Upper lobe of left lung (tissue), 6 donors: Measurements from ENCODE around the gene UBN1. TPM values are rescaled to one million over a fixed set of nuclear protein-coding genes. Genes with fewer than 3 reads are reported as not detected.

Experiments used
- ATAC-seq, 2 donors: fragments of 200-7000 bp; cut with Tn5 transposase; one replicate each; pipeline ENCODE4 v1.9.1; 2022; ENCODE audit warnings: mild to moderate bottlenecking in 2 of 2, moderate library complexity in 2 of 2; ENCODE audit not compliant: low FRiP score in 2 of 2
- DNase-seq, 2 donors: peaks; one replicate each; pipeline ENCODE4 v3.0.0-alpha.2; 2019 to 2020
- H3K27ac ChIP-seq, 4 donors: fragments of 200-600 bp; sonication (generic); one replicate each; pipeline ENCODE4 v1.5.1; 2016 to 2019
- H3K27me3 ChIP-seq, 4 donors: fragments of 200-600 bp; sonication (generic); one replicate each; pipeline ENCODE4 v1.5.1; 2017 to 2019
- H3K36me3 ChIP-seq, 4 donors: fragments of 200-600 bp; sonication (generic); one replicate each; pipeline ENCODE4 v1.5.1; 2016 to 2019
- H3K4me1 ChIP-seq, 4 donors: fragments of 200-600 bp; sonication (generic); one replicate each; pipeline ENCODE4 v1.5.1; 2018 to 2019
- H3K4me3 ChIP-seq, 4 donors: fragments of 200-600 bp; sonication (generic); one replicate each; pipeline ENCODE4 v1.5.1; 2017 to 2019; ENCODE audit warnings: mild to moderate bottlenecking in 2 of 4, moderate library complexity in 1 of 4
- H3K9me3 ChIP-seq, 4 donors: fragments of 200-600 bp; sonication (generic); one replicate each; pipeline ENCODE4 v1.5.1; 2018 to 2019
- EP300 ChIP-seq, 4 donors: sonication (generic); formaldehyde crosslinking; IDR thresholded peaks; one replicate each; pipeline ENCODE4 v1.5.1; 2017; ENCODE audit warnings: antibody characterized with exemption in 4 of 4, control low read depth in 2 of 4
- POLR2A ChIP-seq, 4 donors: fragments of 450-650 bp; IDR thresholded peaks; one replicate each; pipeline ENCODE4 v1.5.1; 2016 to 2017; ENCODE audit warnings: antibody characterized with exemption in 4 of 4, mild to moderate bottlenecking in 2 of 4
- POLR2AphosphoS5 ChIP-seq, 2 donors: sonication (generic); formaldehyde crosslinking; IDR thresholded peaks; one replicate each; pipeline ENCODE4 v1.5.1; 2017; ENCODE audit warnings: antibody characterized with exemption in 2 of 2
- WGBS, 2 donors: methylation state at CpG; one replicate each; pipeline ENCODE4 v1.1.5; 2017 to 2018; 5-methylcytosine and 5-hydroxymethylcytosine counted together
- total RNA-seq, 6 donors: library from RNA; depleted of rRNA in 4 of 6; stranded (reverse); fragments of >200 nt in 4 of 6; gene quantifications; one replicate each; pipeline versions ENCODE4 v1.1.0 to v1.2.1, GENCODE V29; 2016 to 2021
- TF ChIP-seq, protein P1 (sequence below), 6 experiments: fragments of 450-650 bp in 4 of 6; fragments of 200-600 bp in 2 of 6; sonication (generic) in 2 of 6; IDR thresholded peaks; one replicate each; pipeline ENCODE4 v1.5.1; 2016 to 2019; ENCODE audit warnings: antibody characterized with exemption in 6 of 6
- donor health status: DM: no; HTN: no; CAD: no; lungs with moderate emphysema.
- donor health status: DM: no; HTN: yes; CAD: no; lungs with severe emphysema.

The UBN1 gene
- total RNA-seq, 6 donors from 2014 or later = 35.7 to 49.2 (median 38.8) TPM

DNA sequence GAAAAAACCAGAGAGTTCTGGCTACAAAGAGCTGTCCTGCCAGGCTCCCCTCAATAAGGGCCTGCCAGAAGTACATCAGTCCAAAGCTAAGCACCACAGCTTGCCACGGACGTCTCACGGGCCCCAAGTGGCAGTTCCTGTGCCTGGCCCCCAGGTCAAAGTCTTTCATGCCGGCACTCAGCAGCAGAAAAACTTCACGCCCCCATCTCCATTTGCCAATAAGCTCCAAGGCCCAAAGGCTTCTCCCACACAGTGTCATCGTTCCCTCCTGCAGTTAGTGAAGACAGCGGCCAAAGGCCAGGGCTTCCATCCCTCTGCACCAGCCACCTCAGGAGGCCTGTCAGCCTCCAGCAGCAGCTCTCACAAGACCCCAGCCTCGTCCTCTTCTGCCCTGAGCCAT, 27.4 kb downstream of the UBN1 start:
- H3K27me3 ChIP-seq = no peaks in the 10 kb centered on the region
- ATAC-seq (no peak), DNase-seq (no peak)
- no peak overlapping the region for H3K27ac ChIP-seq
- 91 to 95% methylated on average over 5 to 8 of the region's 8 CpGs for WGBS, 2 donors
- no peak overlapping the region for H3K4me3 ChIP-seq
- peaks cover 45 to 100% (median 93%) of the 10 kb centered on the region in 4 donors for H3K36me3 ChIP-seq
- peaks cover 0 to 10% (median 5%) of the 10 kb centered on the region in 4 donors for H3K4me1 ChIP-seq
- no peaks in the 10 kb centered on the region for H3K9me3 ChIP-seq
- no peak for TF ChIP-seq EP300 (IDR thresholded peaks at IDR 0.05)

DNA sequence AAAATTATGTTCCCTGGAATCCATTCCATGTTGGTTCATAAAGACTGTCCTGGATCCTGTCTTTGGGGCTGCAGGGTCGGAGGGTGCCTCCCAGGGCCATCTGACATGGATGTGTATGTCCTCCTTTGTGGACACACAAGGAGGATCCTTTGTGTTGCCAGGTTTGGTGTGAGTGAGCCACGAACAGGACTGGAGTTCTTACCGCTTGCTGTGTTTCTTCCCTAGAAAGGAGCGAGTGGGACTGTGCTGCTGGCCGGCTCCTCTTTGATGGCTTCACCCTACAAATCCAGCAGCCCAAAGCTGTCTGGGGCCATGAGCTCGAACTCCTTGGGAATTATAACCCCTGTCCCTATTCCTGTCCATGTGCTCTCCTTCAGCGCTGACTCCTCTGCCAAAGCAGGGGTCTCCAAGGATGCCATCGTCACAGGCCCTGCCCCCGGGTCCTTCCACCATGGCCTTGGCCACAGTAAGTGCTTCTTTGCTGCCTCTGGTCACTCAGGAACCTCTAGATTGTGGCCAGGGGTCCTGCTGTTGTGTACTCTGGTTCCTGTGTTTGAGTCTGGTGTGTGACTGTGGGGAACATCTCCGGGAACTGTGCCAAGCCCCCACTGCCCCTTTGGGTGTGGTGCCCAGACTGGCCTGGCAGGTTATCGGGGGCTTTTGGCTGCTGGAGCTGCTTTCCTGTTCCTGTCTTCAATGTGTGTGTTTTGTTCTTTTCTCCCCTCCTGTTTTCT, 29.5 kb downstream of the UBN1 start:
- Histone ChIP-seq H3K27ac (no peak overlapping the region), H3K4me1 (peaks cover 0 to 2% (median under 1%) of the 10 kb centered on the region in 4 donors), H3K27me3 (no peaks in the 10 kb centered on the region), H3K9me3 (no peaks in the 10 kb centered on the region), H3K36me3 (peaks cover 60 to 100% (median 95%) of the 10 kb centered on the region in 4 donors), H3K4me3 (no peak overlapping the region)
- TF ChIP-seq POLR2A (IDR thresholded peaks at IDR 0.05) (no peak), EP300 (IDR thresholded peaks at IDR 0.05) (no peak), POLR2AphosphoS5 (IDR thresholded peaks at IDR 0.05) (no peak)
- TF ChIP-seq, protein P1, sequence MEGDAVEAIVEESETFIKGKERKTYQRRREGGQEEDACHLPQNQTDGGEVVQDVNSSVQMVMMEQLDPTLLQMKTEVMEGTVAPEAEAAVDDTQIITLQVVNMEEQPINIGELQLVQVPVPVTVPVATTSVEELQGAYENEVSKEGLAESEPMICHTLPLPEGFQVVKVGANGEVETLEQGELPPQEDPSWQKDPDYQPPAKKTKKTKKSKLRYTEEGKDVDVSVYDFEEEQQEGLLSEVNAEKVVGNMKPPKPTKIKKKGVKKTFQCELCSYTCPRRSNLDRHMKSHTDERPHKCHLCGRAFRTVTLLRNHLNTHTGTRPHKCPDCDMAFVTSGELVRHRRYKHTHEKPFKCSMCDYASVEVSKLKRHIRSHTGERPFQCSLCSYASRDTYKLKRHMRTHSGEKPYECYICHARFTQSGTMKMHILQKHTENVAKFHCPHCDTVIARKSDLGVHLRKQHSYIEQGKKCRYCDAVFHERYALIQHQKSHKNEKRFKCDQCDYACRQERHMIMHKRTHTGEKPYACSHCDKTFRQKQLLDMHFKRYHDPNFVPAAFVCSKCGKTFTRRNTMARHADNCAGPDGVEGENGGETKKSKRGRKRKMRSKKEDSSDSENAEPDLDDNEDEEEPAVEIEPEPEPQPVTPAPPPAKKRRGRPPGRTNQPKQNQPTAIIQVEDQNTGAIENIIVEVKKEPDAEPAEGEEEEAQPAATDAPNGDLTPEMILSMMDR (IDR thresholded peaks at IDR 0.05) = no peak
- WGBS, 2 donors = 83 to 84% methylated on average over 6 to 11 of the region's 11 CpGs
- DNase-seq = no peak
- ATAC-seq = no peak

DNA sequence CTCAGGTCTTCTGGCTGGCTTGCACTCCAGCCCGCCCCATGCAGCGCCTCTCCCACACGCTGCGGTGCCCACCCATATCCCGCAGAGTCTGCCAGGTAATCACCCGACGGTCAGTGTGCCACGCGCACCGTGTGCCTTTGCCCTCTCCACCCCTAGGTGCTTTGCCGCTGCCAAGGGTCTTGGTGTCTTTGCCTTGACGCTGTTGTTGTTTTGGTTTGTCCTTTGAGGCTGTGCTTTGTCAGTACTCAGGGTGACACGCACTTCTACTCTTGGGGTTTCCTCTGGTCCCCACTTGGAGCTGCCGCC, 30.1 kb downstream of the UBN1 start:
- H3K27me3 ChIP-seq = no peaks in the 10 kb centered on the region
- no peaks in the 10 kb centered on the region for H3K9me3 ChIP-seq
- peaks cover 62 to 100% (median 93%) of the 10 kb centered on the region in 4 donors for H3K36me3 ChIP-seq
- no peak overlapping the region for H3K27ac ChIP-seq
- peaks cover 0 to 7% (median 3%) of the 10 kb centered on the region in 4 donors for H3K4me1 ChIP-seq
- WGBS, 2 donors = 95 to 96% methylated on average over 14 of the region's 14 CpGs
- TF ChIP-seq, protein P1 (IDR thresholded peaks at IDR 0.05) = no peak
- ATAC-seq (no peak), DNase-seq (no peak)
- H3K4me3 ChIP-seq = no peak overlapping the region

DNA sequence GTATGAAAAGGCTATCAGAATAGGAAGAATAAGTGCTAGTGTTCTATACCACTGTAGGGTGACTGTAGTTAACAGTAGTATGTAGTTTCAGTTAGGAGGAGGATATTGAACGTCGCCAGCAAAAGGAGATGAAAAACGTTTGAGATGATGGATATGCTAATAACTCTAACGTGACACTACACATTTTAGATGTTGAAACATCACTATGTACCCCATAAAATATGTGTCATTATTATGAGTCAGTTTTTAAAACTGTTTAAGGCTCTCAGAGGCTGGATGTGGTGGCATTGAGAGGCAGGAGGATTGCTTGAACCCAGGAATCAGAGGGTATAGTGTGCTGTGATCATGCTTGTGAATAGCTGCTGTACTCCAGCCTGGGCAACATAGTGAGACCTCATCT, 31.8 kb downstream of the UBN1 start:
- 72 to 80% methylated on average over 4 of the region's 4 CpGs for WGBS, 2 donors
- no peak for ATAC-seq

DNA sequence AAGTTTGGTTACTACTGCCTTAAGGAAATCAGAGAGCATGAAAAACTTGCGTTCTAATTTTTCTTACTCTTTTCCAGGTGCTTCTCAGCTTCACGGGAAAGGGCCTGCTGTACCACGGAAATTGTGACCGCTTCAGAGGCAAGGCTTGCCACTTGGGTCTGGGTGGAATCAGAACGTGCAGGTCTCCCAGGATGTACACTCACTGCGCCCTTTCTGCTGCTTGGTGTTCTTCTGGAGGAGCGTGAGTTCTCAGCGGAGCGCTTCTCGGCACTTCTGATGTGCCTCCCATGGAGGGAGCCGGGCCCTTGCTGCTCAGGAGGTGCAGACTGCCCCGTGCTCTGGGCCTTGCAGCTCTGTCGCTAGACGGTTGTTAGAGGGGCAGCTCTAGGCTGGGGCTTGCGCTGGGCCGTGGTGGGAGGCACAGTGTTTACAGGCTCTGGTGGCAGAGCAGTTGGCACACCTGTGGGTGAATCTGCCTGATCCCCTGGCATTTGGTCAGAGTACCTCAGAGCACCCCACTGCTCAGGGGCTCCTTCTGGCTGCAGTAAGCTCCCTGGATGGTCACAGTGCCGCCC, 32.8 kb downstream of the UBN1 start:
- DNase-seq = peak in 1 of 2 donors; percentile 63
- Histone ChIP-seq H3K4me3 (no peak overlapping the region), H3K27ac (peak overlapping the region in 1 of 4 donors; percentile 11), H3K4me1 (peaks cover 0 to 11% (median 4%) of the 10 kb centered on the region in 4 donors), H3K9me3 (no peaks in the 10 kb centered on the region), H3K36me3 (peaks cover 67 to 100% (median 91%) of the 10 kb centered on the region in 4 donors), H3K27me3 (no peaks in the 10 kb centered on the region)
- TF ChIP-seq, protein P1 (IDR thresholded peaks at IDR 0.05) = no peak
- no peak for TF ChIP-seq POLR2AphosphoS5 (IDR thresholded peaks at IDR 0.05)
- no peak for TF ChIP-seq POLR2A (IDR thresholded peaks at IDR 0.05)
- no peak for TF ChIP-seq EP300 (IDR thresholded peaks at IDR 0.05)
- WGBS, 2 donors = 88 to 91% methylated on average over 10 to 17 of the region's 17 CpGs
- ATAC-seq = no peak

More for the DNA sequence above, 31.8 kb downstream of the UBN1 start:
- Histone ChIP-seq H3K36me3 (peaks cover 66 to 100% (median 91%) of the 10 kb centered on the region in 4 donors), H3K27ac (no peak overlapping the region), H3K4me3 (no peak overlapping the region), H3K27me3 (no peaks in the 10 kb centered on the region), H3K4me1 (peaks cover 0 to 11% (median 4%) of the 10 kb centered on the region in 4 donors), H3K9me3 (no peaks in the 10 kb centered on the region)
- no peak for DNase-seq
- TF ChIP-seq EP300 (IDR thresholded peaks at IDR 0.05) (no peak), POLR2AphosphoS5 (IDR thresholded peaks at IDR 0.05) (no peak), POLR2A (IDR thresholded peaks at IDR 0.05) (no peak)
- TF ChIP-seq, protein P1 (IDR thresholded peaks at IDR 0.05) = no peak
